NCI-H510A (cell line): ENCODE data around the gene CLN5.
"Not testable (repeated sequence)": the region's sequence is repeated elsewhere in the genome, so short reads cannot be mapped to it uniquely, and the experiment has no call there.

Experiments
- DNase-seq: peaks from one replicate; lab custom pipeline; 2025; lab: John Stamatoyannopoulos, UW

Gene CLN5

GRCh38 chr13:76976490-76976889 lies 15.4 kb upstream of the CLN5 start:
- DNase-seq, result no peak

- no peak for DNase-seq
Measured at GRCh38 chr13:76976929-76977328, 15.0 kb upstream of the CLN5 start.

GRCh38 chr13:76980075-76980718 lies 11.7 kb upstream of the CLN5 start:
- DNase-seq, result no peak

GRCh38 chr13:76982061-76982460 lies 9.8 kb upstream of the CLN5 start:
- no peak for DNase-seq

- DNase-seq, result no peak
Measured at GRCh38 chr13:76983676-76984075, 8.2 kb upstream of the CLN5 start.

GRCh38 chr13:76991432-76991795 lies 467 bp upstream of the CLN5 start:
- DNase-seq, result no peak

GRCh38 chr13:76992548-76993001 lies 694 bp downstream of the CLN5 start:
- no peak for DNase-seq

GRCh38 chr13:76993021-76993420 lies 1.1 kb downstream of the CLN5 start:
- no peak for DNase-seq

- DNase-seq, result no peak
Measured at GRCh38 chr13:76993473-76993872, 1.6 kb downstream of the CLN5 start.

- DNase-seq, result no peak
Measured at GRCh38 chr13:76994281-76994680, 2.4 kb downstream of the CLN5 start.

- no peak for DNase-seq
Measured at GRCh38 chr13:77000475-77000874, 8.6 kb downstream of the CLN5 start.

GRCh38 chr13:77001540-77001939 lies 9.7 kb downstream of the CLN5 start:
- DNase-seq, result no peak

GRCh38 chr13:77001963-77002587 lies 10.2 kb downstream of the CLN5 start:
- DNase-seq, result no peak

GRCh38 chr13:77002590-77003190 lies 10.8 kb downstream of the CLN5 start:
- no peak for DNase-seq

- DNase-seq, result not testable (repeated sequence)
Measured at GRCh38 chr13:77008337-77008736, 16.5 kb downstream of the CLN5 start.

- no peak for DNase-seq
Measured at GRCh38 chr13:77009011-77009410, 17.1 kb downstream of the CLN5 start.

GRCh38 chr13:77009719-77010118 lies 17.8 kb downstream of the CLN5 start:
- DNase-seq, result not testable (repeated sequence)

- DNase-seq, result no peak
Measured at GRCh38 chr13:77013853-77014542, 22.1 kb downstream of the CLN5 start.

- DNase-seq, result no peak
Measured at GRCh38 chr13:77014906-77015685, 23.2 kb downstream of the CLN5 start.

- DNase-seq, result no peak
Measured at GRCh38 chr13:77016251-77016812, 24.5 kb downstream of the CLN5 start.

- DNase-seq, result no peak
Measured at GRCh38 chr13:77016888-77017623, 25.2 kb downstream of the CLN5 start.
